Spleen (tissue), 11 donors: Measurements from ENCODE around the gene SUN5. TPM values are rescaled to one million over a fixed set of nuclear protein-coding genes. Genes with fewer than 3 reads are reported as not detected.

Source experiments
- DNase-seq: peaks from one replicate; pipeline ENCODE4 v3.0.0-alpha.2; 2020
- H3K27ac ChIP-seq, 8 donors: fragments of 200-600 bp; sonication (generic) in 7 of 8; 1 replicate in 4 of 8; 2 replicates in 4 of 8; pipeline versions ENCODE4 v1.5.0 to v1.8.0; 2016 to 2021; ENCODE audit warnings: inconsistent platforms in 4 of 8, mild to moderate bottlenecking in 4 of 8, moderate library complexity in 1 of 8
- H3K27me3 ChIP-seq, 7 donors: fragments of 200-600 bp; sonication (generic) in 6 of 7; replicated peaks in 1 of 7; 1 replicate in 4 of 7; 2 replicates in 3 of 7; pipeline versions ENCODE4 v1.5.0 to v1.8.0; 2016 to 2021; ENCODE audit warnings: inconsistent platforms in 3 of 7, mild to moderate bottlenecking in 1 of 7
- H3K36me3 ChIP-seq, 6 donors: fragments of 200-600 bp; sonication (generic) in 5 of 6; 1 replicate in 4 of 6; 2 replicates in 2 of 6; pipeline versions ENCODE4 v1.5.0 to v1.8.0; 2016 to 2021; ENCODE audit warnings: inconsistent platforms in 2 of 6
- H3K4me1 ChIP-seq, 6 donors: fragments of 200-600 bp; sonication (generic) in 5 of 6; 1 replicate in 3 of 6; 2 replicates in 3 of 6; pipeline versions ENCODE4 v1.5.0 to v1.8.0; 2016 to 2021; ENCODE audit warnings: inconsistent platforms in 3 of 6
- H3K4me3 ChIP-seq, 8 donors: fragments of 200-600 bp; sonication (generic) in 7 of 8; 1 replicate in 4 of 8; 2 replicates in 4 of 8; pipeline versions ENCODE4 v1.5.0 to v1.8.0; 2016 to 2021; ENCODE audit warnings: inconsistent platforms in 4 of 8, mild to moderate bottlenecking in 4 of 8, moderate library complexity in 2 of 8
- H3K9me3 ChIP-seq, 8 donors: fragments of 200-600 bp; sonication (generic) in 7 of 8; 1 replicate in 4 of 8; 2 replicates in 4 of 8; pipeline versions ENCODE4 v1.5.0 to v1.8.0; 2016 to 2021; ENCODE audit warnings: inconsistent platforms in 4 of 8
- POLR2A ChIP-seq, 3 donors: fragments of 450-650 bp; IDR thresholded peaks; one replicate each; pipeline ENCODE4 v1.5.1; 2017; ENCODE audit warnings: antibody characterized with exemption in 3 of 3, mild to moderate bottlenecking in 1 of 3
- POLR2AphosphoS5 ChIP-seq, 3 donors: sonication (generic); formaldehyde crosslinking; IDR thresholded peaks; one replicate each; pipeline ENCODE4 v1.5.1; 2017; ENCODE audit warnings: antibody characterized with exemption in 3 of 3
- WGBS, 5 donors: extraction: QIAGEN DNeasy Blood & Tissue Kit in 3 of 5; methylation state at CpG; one replicate each; pipeline versions ENCODE4 v1.1.5 to v1.1.7; 2013 to 2018; 5-methylcytosine and 5-hydroxymethylcytosine counted together
- intact Hi-C: fragments of 100-400 bp; cut with DNase I; formaldehyde crosslinking; loops from one replicate; pipeline ENCODE4 v1.15.0; 2023; ENCODE audit warnings: low total_unique reads
- polyA plus RNA-seq, 3 donors: library from polyadenylated mRNA; stranded (reverse); fragments of 200-250 nt; gene quantifications; one replicate each; pipeline ENCODE4 v1.2.1, GENCODE V29; 2013
- total RNA-seq, 7 donors: library from RNA; depleted of rRNA in 3 of 7; stranded (reverse); fragments of >200 nt in 3 of 7; fragmentation: NEBNext Ultra II Directional in 4 of 7; extraction: Animal tissue kit (Norgen Biotek cat#: 25700) in 4 of 7; gene quantifications; one replicate each; pipeline versions ENCODE4 v1.1.0 to v1.2.1, GENCODE V29; 2016 to 2021
- TF ChIP-seq, protein P1 (sequence below), 11 experiments: fragments of 200-600 bp in 7 of 11; fragments of 450-650 bp in 4 of 11; sonication (generic) in 4 of 11; IDR thresholded peaks in 8 of 11; conservative IDR thresholded peaks in 3 of 11; 1 replicate in 7 of 11; 2 replicates in 4 of 11; pipeline versions ENCODE4 v1.4.0 to v1.8.0; 2016 to 2021; ENCODE audit warnings: antibody characterized with exemption in 11 of 11, inconsistent platforms in 4 of 11, mild to moderate bottlenecking in 1 of 11
- donor health status: healthy with polysubstance abuse.
- donor health status: DM: no; HTN: no; CAD: no; lungs with moderate emphysema.
- donor health status: DM: no; HTN: no; CAD: no.
- donor health status: Bipolar disorder and iron deficiency.
- donor health status: healthy.
- donor health status: DM: no; HTN: no; CAD: no.
- donor health status: DM: yes; HTN: yes; CAD: no.

The SUN5 gene
- total and polyA plus RNA-seq, 10 donors = not detected

DNA sequence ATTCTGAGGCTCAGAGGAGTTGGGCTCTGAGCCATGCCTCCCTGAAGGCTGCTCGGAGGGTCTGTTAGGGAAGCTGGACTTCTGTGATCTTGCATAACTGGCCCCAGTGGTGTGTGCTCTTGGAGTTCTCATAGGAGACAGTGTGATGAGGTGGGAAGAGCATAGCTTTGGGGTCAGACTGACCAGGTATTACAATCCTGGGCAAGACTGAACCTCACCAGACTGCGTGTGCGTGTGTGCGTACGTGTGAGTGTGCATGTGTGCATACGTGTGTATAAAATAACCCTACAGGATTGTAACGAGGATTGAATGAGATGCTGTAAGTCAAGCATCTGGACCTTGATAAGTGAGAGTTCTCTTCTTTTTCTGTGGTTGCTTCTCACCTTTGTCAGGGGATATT, 13.3 kb upstream of the SUN5 start:
- Histone ChIP-seq H3K4me3 (no peak overlapping the region), H3K4me1 (no peaks in the 10 kb centered on the region), H3K27me3 (peaks cover 0 to 16% (median 0%) of the 10 kb centered on the region in 7 donors), H3K27ac (no peak overlapping the region), H3K9me3 (no peaks in the 10 kb centered on the region), H3K36me3 (no peaks in the 10 kb centered on the region)
- 77 to 97% (median 87%) methylated on average over 7 of the region's 7 CpGs for WGBS, 5 donors
- intact Hi-C loops = no loop called here
- peak; percentile 61 for DNase-seq
- no peak for TF ChIP-seq POLR2A (IDR thresholded peaks at IDR 0.05)
- TF ChIP-seq, protein P1, sequence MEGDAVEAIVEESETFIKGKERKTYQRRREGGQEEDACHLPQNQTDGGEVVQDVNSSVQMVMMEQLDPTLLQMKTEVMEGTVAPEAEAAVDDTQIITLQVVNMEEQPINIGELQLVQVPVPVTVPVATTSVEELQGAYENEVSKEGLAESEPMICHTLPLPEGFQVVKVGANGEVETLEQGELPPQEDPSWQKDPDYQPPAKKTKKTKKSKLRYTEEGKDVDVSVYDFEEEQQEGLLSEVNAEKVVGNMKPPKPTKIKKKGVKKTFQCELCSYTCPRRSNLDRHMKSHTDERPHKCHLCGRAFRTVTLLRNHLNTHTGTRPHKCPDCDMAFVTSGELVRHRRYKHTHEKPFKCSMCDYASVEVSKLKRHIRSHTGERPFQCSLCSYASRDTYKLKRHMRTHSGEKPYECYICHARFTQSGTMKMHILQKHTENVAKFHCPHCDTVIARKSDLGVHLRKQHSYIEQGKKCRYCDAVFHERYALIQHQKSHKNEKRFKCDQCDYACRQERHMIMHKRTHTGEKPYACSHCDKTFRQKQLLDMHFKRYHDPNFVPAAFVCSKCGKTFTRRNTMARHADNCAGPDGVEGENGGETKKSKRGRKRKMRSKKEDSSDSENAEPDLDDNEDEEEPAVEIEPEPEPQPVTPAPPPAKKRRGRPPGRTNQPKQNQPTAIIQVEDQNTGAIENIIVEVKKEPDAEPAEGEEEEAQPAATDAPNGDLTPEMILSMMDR (IDR thresholded peaks at IDR 0.05 in 8 of 11, conservative IDR thresholded peaks at IDR 0.05 in 3 of 11) = no peak
- no peak for TF ChIP-seq POLR2AphosphoS5 (IDR thresholded peaks at IDR 0.05)

DNA sequence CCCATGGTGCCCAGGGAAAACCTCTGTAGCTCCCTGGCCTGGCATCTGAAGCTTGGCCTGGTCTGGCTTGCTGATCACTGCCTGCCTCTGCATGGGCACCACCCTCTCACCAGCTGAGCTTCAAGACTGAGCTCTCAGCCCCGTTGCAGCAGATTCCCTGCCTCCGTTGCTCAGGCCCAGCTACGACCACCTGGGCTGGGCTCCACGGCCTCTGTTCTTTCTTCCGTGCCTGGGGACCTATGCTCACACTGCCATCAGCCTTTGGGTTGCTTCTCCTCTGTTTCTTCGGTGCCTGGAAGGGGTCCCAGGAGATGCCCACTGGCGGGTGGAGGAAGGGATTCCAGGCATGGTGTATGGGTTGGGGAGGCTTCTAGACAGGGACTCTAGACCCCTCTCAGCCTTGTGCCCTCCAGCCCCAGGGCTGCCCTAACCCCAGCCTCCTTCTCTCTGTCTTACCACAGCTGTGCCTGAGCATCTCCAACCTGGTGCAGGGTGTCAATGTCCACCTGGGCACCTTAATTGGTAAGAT, 12.4 kb upstream of the SUN5 start:
- 80 to 89% (median 86%) methylated on average over 7 of the region's 7 CpGs for WGBS, 5 donors
- intact Hi-C loops = no loop called here
- TF ChIP-seq POLR2A (IDR thresholded peaks at IDR 0.05) (no peak), POLR2AphosphoS5 (IDR thresholded peaks at IDR 0.05) (no peak)
- TF ChIP-seq, protein P1 (IDR thresholded peaks at IDR 0.05 in 8 of 11, conservative IDR thresholded peaks at IDR 0.05 in 3 of 11) = no peak
- H3K4me1 ChIP-seq = no peaks in the 10 kb centered on the region
- no peaks in the 10 kb centered on the region for H3K36me3 ChIP-seq
- peak; percentile 42 for DNase-seq
- H3K9me3 ChIP-seq = no peaks in the 10 kb centered on the region
- H3K27ac ChIP-seq = no peak overlapping the region
- H3K4me3 ChIP-seq = no peak overlapping the region
- peaks cover 0 to 16% (median 0%) of the 10 kb centered on the region in 7 donors for H3K27me3 ChIP-seq

DNA sequence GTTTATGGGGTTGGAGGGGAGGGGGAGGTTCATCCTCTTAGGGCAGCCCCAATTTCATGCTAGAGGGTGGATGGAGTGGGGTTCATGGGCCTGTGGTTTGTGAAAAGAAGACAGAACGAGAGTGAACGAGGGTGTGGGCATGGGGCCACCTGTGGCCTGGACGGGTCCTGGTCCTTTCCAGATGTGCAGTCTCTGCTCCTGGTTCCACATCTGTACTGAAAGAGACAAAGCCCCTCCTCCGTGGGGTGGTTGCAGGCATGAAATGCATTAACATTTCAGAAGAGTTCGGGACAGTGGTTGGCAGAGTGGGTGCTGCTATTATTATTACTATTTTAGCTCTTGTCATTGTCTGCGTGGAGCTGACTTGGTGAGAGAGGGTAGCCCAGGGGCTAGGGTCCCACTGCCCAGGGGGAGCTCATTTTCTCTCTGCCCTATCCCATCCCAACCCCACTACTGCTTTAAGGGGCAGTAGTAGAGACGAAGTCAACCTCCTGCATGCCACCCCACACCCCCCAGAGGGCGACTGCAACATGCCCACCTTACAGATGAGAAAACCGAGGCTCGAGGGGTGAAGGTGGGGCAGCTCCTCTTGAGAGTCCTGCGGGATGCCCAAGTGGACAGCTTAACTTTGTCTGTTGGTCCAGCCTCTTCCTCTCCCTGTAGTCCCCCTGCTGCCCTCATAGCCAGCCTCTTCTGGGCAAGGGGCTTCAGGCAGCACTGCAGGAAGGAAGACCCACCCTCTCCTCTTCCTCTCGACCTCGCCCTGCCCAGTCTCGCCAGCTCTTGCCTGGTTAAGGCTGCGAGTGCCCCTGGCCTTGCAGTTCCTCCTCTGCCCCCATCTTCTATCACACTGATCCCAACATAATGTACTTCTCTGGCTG, 11.7 kb upstream of the SUN5 start:
- TF ChIP-seq POLR2AphosphoS5 (IDR thresholded peaks at IDR 0.05) (no peak), POLR2A (IDR thresholded peaks at IDR 0.05) (no peak)
- TF ChIP-seq, protein P1 (IDR thresholded peaks at IDR 0.05 in 8 of 11, conservative IDR thresholded peaks at IDR 0.05 in 3 of 11) = no peak
- Histone ChIP-seq H3K27me3 (peaks cover 0 to 16% (median 0%) of the 10 kb centered on the region in 7 donors), H3K27ac (no peak overlapping the region), H3K36me3 (no peaks in the 10 kb centered on the region), H3K4me1 (no peaks in the 10 kb centered on the region), H3K4me3 (no peak overlapping the region), H3K9me3 (no peaks in the 10 kb centered on the region)
- peak; percentile 29 for DNase-seq
- whole genome bisulfite sequencing, 5 donors = 61 to 77% (median 68%) methylated on average over 15 of the region's 15 CpGs
- intact Hi-C loops = no loop called here

DNA sequence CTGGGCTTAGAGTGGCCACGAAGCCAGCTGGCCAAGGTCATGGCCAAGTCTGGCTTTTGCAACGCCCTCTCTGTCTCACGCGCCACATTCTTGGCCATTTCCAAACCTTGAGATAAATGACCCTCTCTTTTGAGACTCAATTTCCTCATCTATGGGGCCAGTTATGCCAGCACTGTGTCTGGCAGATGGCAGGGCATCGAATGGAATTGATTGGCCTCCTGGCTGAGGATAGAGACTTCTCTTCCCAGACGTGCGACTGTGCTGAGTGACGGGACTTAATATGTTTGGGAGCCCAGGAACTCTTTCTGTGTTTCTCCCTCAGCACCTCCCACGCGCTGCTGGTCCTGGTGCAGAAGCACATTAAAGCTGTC, 10.9 kb upstream of the SUN5 start:
- peaks cover 0 to 16% (median 0%) of the 10 kb centered on the region in 7 donors for H3K27me3 ChIP-seq
- WGBS, 5 donors = 68 to 88% (median 86%) methylated on average over 10 of the region's 10 CpGs
- no peaks in the 10 kb centered on the region for H3K36me3 ChIP-seq
- no peaks in the 10 kb centered on the region for H3K9me3 ChIP-seq
- TF ChIP-seq, protein P1 (IDR thresholded peaks at IDR 0.05 in 8 of 11, conservative IDR thresholded peaks at IDR 0.05 in 3 of 11) = no peak
- TF ChIP-seq POLR2A (IDR thresholded peaks at IDR 0.05) (no peak), POLR2AphosphoS5 (IDR thresholded peaks at IDR 0.05) (no peak)
- H3K4me3 ChIP-seq = no peak overlapping the region
- H3K27ac ChIP-seq = no peak overlapping the region
- intact Hi-C loops = no loop called here
- no peaks in the 10 kb centered on the region for H3K4me1 ChIP-seq
- DNase-seq = peak; percentile 56
